GM12878 (cell line): Measurements from ENCODE around the gene DARS1. TPM values are rescaled to one million over a fixed set of nuclear protein-coding genes. Genes with fewer than 3 reads are reported as not detected.

Experiments
- ATF3 ChIP-seq: IDR thresholded peaks from 2 replicates; pipeline ENCODE4 v1.6.1; 2011; ENCODE audit warnings: low read depth, mild to moderate bottlenecking, low read length, moderate library complexity, borderline replicate concordance; ENCODE audit errors: extremely low read depth
- BCL11A ChIP-seq: IDR thresholded peaks from 2 replicates; pipeline ENCODE4 v1.6.1; 2011; ENCODE audit warnings: low read depth, low read length
- E2F8 ChIP-seq: fragments of 450-650 bp; IDR thresholded peaks from 2 replicates; pipeline ENCODE4 v1.6.1; 2018; ENCODE audit warnings: mild to moderate bottlenecking, low read depth, moderate library complexity; ENCODE audit not compliant: partially characterized antibody
- E4F1 ChIP-seq: fragments of 450-650 bp; IDR thresholded peaks from 2 replicates; pipeline ENCODE4 v1.6.1; 2018; ENCODE audit warnings: borderline replicate concordance, mild to moderate bottlenecking; ENCODE audit not compliant: partially characterized antibody
- EP300 ChIP-seq, 2 experiments: fragments of 150-350 bp in 1 of 2; IDR thresholded peaks; 2 replicates each; pipeline ENCODE4 v1.6.1; 2011 to 2012; ENCODE audit warnings: low read depth in 2 of 2, low read length in 2 of 2, borderline replicate concordance in 1 of 2, improper control_type of control experiment in 1 of 2, inconsistent platforms in 1 of 2; ENCODE audit not compliant: control insufficient read depth in 1 of 2
- EZH2 ChIP-seq: IDR thresholded peaks from 2 replicates; pipeline ENCODE4 v1.6.1; 2012; ENCODE audit warnings: low read depth, mild to moderate bottlenecking, control low read depth, inconsistent platforms, low read length, borderline replicate concordance; ENCODE audit not compliant: control insufficient read depth
- FOXK2 ChIP-seq: fragments of 450-650 bp; IDR thresholded peaks from 2 replicates; pipeline ENCODE4 v1.6.1; 2017; ENCODE audit warnings: mild to moderate bottlenecking, moderate library complexity
- IKZF2 ChIP-seq, 2 experiments: fragments of 450-650 bp; IDR thresholded peaks; 2 replicates each; pipeline ENCODE4 v1.6.1; 2017; ENCODE audit warnings: mild to moderate bottlenecking in 2 of 2, moderate library complexity in 2 of 2
- IRF3 ChIP-seq: fragments of 450-650 bp; IDR thresholded peaks from 2 replicates; pipeline ENCODE4 v1.6.1; 2014; ENCODE audit warnings: mild to moderate bottlenecking
- MYC ChIP-seq: IDR thresholded peaks from 2 replicates; pipeline ENCODE4 v1.6.1; 2011; ENCODE audit warnings: mild to moderate bottlenecking, low read length, moderate library complexity, inconsistent platforms; ENCODE audit not compliant: insufficient read depth, insufficient replicate concordance, insufficient read length, severe bottlenecking
- NFIC ChIP-seq: IDR thresholded peaks from 2 replicates; pipeline ENCODE4 v1.6.1; 2012; ENCODE audit warnings: low read depth, mild to moderate bottlenecking, inconsistent platforms, low read length, moderate library complexity
- NFXL1 ChIP-seq: fragments of 450-650 bp; IDR thresholded peaks from 2 replicates; pipeline ENCODE4 v1.6.1; 2017; ENCODE audit warnings: antibody characterized with exemption, mild to moderate bottlenecking, borderline replicate concordance
- PML ChIP-seq: IDR thresholded peaks from 2 replicates; pipeline ENCODE4 v1.6.1; 2012; ENCODE audit warnings: low read length, inconsistent platforms
- RB1 ChIP-seq: fragments of 450-650 bp; formaldehyde crosslinking; IDR thresholded peaks from 2 replicates; pipeline ENCODE4 v1.6.1; 2017; ENCODE audit warnings: mild to moderate bottlenecking, borderline replicate concordance
- RCOR1 ChIP-seq: conservative IDR thresholded peaks from 2 replicates; pipeline ENCODE4 v1.6.1; 2012; ENCODE audit warnings: low read depth, low read length, improper control_type of control experiment
- RELA ChIP-seq: fragments of 450-650 bp; IDR thresholded peaks from 2 replicates; pipeline ENCODE4 v1.8.0; 2014; ENCODE audit warnings: borderline replicate concordance; ENCODE audit not compliant: partially characterized antibody
- RUNX3 ChIP-seq: IDR thresholded peaks from 2 replicates; pipeline ENCODE4 v1.6.1; 2012; ENCODE audit warnings: low read length, inconsistent platforms
- SP1 ChIP-seq: IDR thresholded peaks from one replicate; pipeline ENCODE4 v1.6.1; 2011; ENCODE audit warnings: low read depth, low read length
- SRF ChIP-seq, 2 experiments: IDR thresholded peaks; 2 replicates each; pipeline ENCODE4 v1.6.1; 2011; ENCODE audit warnings: low read depth in 2 of 2, low read length in 2 of 2, mild to moderate bottlenecking in 1 of 2, moderate library complexity in 1 of 2
- TAF1 ChIP-seq: IDR thresholded peaks from 2 replicates; pipeline ENCODE4 v1.6.1; 2011; ENCODE audit warnings: mild to moderate bottlenecking, low read depth, low read length, borderline replicate concordance
- USF2 ChIP-seq: IDR thresholded peaks from 2 replicates; pipeline ENCODE4 v1.6.1; 2011; ENCODE audit warnings: low read depth, low read length, improper control_type of control experiment, borderline replicate concordance
- YY1 ChIP-seq: IDR thresholded peaks from 2 replicates; pipeline ENCODE4 v1.6.1; 2011; ENCODE audit warnings: low read depth, mild to moderate bottlenecking, low read length
- ZBED1 ChIP-seq: IDR thresholded peaks from 2 replicates; pipeline ENCODE4 v1.6.1; 2016; ENCODE audit warnings: borderline replicate concordance
- polyA plus RNA-seq, 11 experiments: library from polyadenylated mRNA; depleted of rRNA in 4 of 11; unstranded in 6 of 11; stranded (reverse) in 5 of 11; fragments of >200 nt; fragmentation: Nextera tagmentation in 4 of 11; fragmentation: Illumina TruSeq in 1 of 11; extraction: Ambion mirVana in 4 of 11; extraction: Trizol in 1 of 11; gene quantifications; 1 replicate in 1 of 11; 2 replicates in 10 of 11; pipeline versions ENCODE4 v1.2.1 to v1.2.3, GENCODE V29; 2011 to 2016; ENCODE audit warnings: inconsistent platforms in 2 of 11, missing spikeins in 2 of 11, low read depth in 1 of 11
- total RNA-seq, 4 experiments: library from RNA; depleted of rRNA in 3 of 4; stranded (reverse); fragments of >200 nt in 3 of 4; fragmentation: Illumina TruSeq in 1 of 4; extraction: Trizol in 1 of 4; gene quantifications; 2 replicates each; pipeline versions ENCODE4 v1.2.1 to v1.2.3, GENCODE V29; 2013 to 2021

The DARS1 gene
- total and polyA plus RNA-seq, 10 of the 15 experiments (the other 5 are each of a cell fraction or from before 2014, with no cell fraction given), result 91.0 to 387 (median 137) TPM

GRCh38 chr2:135876066-135876711, 109.2 kb downstream of the DARS1 start, which contains the start of gene MCM6 (continued):
- TF ChIP-seq E4F1 (peak; percentile 64), BCL11A (no peak), PML (peak; percentile 68), USF2 (no peak), RB1 (peak; percentile 100), NFXL1 (no peak), YY1 (peak; percentile 74), SP1 (peak; percentile 86), TAF1 (peak; percentile 68), RUNX3 (peak; percentile 35), MYC (peak; percentile 46), SRF (IDR thresholded peaks at IDR 0.05; ENCODE audit: low read depth in 2 of 2, low read length in 2 of 2) (peak; percentile 27 to 37; a peak in 1 of 4 replicates), RELA (no peak), EP300 (IDR thresholded peaks at IDR 0.05; ENCODE audit: borderline replicate concordance in 1 of 2, control insufficient read depth in 1 of 2, low read depth in 2 of 2, low read length in 2 of 2) (no peak), NFIC (no peak), RCOR1 (no peak), ATF3 (no peak), FOXK2 (no peak), E2F8 (peak; percentile 100), EZH2 (no peak), ZBED1 (no peak), IKZF2 (IDR thresholded peaks at IDR 0.05) (no peak; a peak in 1 of 4 replicates), IRF3 (peak; percentile 61; the same call in 1 of the 2 replicates)
